Left ventricle myocardium inferior (tissue), 1 donor: Measurements from ENCODE around the gene PXDN. TPM values are rescaled to one million over a fixed set of nuclear protein-coding genes. Genes with fewer than 3 reads are reported as not detected.
A peak's percentile ranks its signal among the peaks of the same experiment; 100 is the strongest.

ENCODE experiments used
- DNase-seq: peaks from one replicate; pipeline ENCODE4 v3.0.0-alpha.2; 2020
- H3K27ac ChIP-seq: fragments of 200-600 bp; replicated peaks from 2 replicates; pipeline ENCODE4 v1.8.0; 2021
- H3K27me3 ChIP-seq: fragments of 200-600 bp; 2 replicates; pipeline ENCODE4 v1.8.0; 2021; ENCODE audit warnings: low read depth
- H3K36me3 ChIP-seq: fragments of 200-600 bp; 2 replicates; pipeline ENCODE4 v1.8.0; 2021
- H3K4me1 ChIP-seq: fragments of 200-600 bp; 2 replicates; pipeline ENCODE4 v1.8.0; 2021
- H3K4me3 ChIP-seq: fragments of 200-600 bp; 2 replicates; pipeline ENCODE4 v1.8.0; 2021; ENCODE audit warnings: mild to moderate bottlenecking, moderate library complexity
- H3K9me3 ChIP-seq: fragments of 200-600 bp; replicated peaks from 2 replicates; pipeline ENCODE4 v1.8.0; 2021
- intact Hi-C: fragments of 100-400 bp; cut with micrococcal nuclease; formaldehyde crosslinking; loops from one replicate; pipeline ENCODE4 v1.11.0; 2022
- total RNA-seq: library from RNA; stranded (reverse); fragmentation: NEBNext Ultra II Directional; extraction: Animal tissue kit (Norgen Biotek cat#: 25700); gene quantifications from one replicate; pipeline ENCODE4 v1.2.1, GENCODE V29; 2021
- TF ChIP-seq, protein P1 (sequence below): fragments of 200-600 bp; IDR thresholded peaks from 2 replicates; pipeline ENCODE4 v1.8.0; 2021; ENCODE audit warnings: antibody characterized with exemption, mild to moderate bottlenecking, borderline replicate concordance
- donor health status: DM: no; HTN: yes; CAD: no; lungs with severe emphysema.

Gene PXDN
- total RNA-seq, 1 donor from 2014 or later = 15.7 TPM

GRCh38 chr2:1606046-1606400 is 138.3 kb downstream of the PXDN start:
- Histone ChIP-seq H3K9me3 (no peaks in the 10 kb centered on the region), H3K4me1 (peaks cover 40% of the 10 kb centered on the region), H3K4me3 (peak overlapping the region; percentile 8), H3K27me3 (peaks cover 25% of the 10 kb centered on the region), H3K36me3 (no peaks in the 10 kb centered on the region), H3K27ac (peak overlapping the region; percentile 70)
- intact Hi-C loops = no loop called here
- no peak for DNase-seq
- TF ChIP-seq, protein P1, sequence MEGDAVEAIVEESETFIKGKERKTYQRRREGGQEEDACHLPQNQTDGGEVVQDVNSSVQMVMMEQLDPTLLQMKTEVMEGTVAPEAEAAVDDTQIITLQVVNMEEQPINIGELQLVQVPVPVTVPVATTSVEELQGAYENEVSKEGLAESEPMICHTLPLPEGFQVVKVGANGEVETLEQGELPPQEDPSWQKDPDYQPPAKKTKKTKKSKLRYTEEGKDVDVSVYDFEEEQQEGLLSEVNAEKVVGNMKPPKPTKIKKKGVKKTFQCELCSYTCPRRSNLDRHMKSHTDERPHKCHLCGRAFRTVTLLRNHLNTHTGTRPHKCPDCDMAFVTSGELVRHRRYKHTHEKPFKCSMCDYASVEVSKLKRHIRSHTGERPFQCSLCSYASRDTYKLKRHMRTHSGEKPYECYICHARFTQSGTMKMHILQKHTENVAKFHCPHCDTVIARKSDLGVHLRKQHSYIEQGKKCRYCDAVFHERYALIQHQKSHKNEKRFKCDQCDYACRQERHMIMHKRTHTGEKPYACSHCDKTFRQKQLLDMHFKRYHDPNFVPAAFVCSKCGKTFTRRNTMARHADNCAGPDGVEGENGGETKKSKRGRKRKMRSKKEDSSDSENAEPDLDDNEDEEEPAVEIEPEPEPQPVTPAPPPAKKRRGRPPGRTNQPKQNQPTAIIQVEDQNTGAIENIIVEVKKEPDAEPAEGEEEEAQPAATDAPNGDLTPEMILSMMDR = no peak

DNA sequence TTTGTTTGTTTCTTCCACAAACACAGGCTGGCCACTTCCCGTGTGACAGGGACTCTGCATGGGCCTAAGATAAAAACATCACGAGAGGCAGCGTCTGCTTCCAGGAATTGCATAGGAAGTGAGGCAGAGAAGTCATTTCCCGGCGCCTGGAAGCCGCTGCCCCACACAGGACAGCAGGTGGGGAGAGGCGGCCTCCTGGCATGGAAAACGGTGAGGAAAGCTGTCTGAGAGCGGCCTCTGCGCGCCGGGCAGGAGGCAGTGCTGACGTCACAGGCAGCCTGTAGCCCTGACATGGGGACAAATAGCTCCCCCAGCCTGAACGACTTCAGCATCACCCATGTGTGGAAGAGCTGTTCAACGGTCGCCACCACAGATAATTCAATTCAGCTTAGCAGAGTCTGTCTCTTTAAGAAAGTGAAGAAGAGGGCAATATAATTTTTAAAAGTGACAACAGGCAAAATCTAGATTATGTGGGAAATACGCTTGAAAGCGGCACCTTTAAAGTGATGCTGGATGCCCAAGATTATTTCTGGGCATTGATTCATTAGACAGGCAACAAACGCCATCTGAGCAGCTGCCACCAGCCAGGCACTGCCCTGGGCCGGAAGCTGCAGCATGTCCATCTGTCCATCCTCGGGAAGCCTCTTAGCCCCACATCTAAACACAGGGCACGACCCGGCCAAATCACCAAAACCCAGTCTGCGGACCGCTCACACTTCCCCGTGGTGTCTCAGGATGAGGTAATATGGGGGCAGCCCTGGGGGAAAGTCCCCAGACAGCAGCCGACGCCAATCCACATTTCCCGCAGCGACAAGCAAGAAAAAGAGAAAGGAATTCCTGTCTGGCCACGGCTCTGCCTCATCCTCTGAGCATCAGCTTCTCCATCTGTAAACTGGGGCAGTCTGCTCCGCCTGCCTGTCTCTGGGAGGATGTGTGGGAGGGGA is 138.9 kb downstream of the PXDN start:
- Histone ChIP-seq H3K4me3 (peak overlapping the region; percentile 8), H3K27ac (peak overlapping the region; percentile 70), H3K27me3 (peaks cover 25% of the 10 kb centered on the region), H3K36me3 (no peaks in the 10 kb centered on the region), H3K9me3 (no peaks in the 10 kb centered on the region), H3K4me1 (peaks cover 46% of the 10 kb centered on the region)
- TF ChIP-seq, protein P1 = no peak
- DNase-seq = peak; percentile 75
- intact Hi-C loops = no loop called here

DNA sequence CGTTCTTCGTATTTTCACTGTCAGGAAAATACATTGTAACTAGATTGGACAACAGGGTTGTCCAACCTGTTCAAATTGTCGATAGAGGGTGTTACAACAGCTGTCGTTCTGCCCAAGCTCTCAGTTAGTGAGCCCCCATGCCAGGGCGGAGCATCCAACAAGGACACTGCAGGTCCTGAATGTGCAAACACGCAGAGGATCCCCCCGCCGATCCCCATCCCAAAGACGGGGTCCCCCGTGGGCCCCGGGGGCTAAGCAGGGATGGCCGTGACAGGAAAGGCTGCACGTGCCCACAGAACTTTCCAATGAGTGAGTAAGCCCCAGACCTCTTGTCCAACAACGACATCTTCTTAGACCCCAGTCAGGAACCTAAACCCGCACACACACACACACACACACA is 140.8 kb downstream of the PXDN start:
- Histone ChIP-seq H3K27ac (no peak overlapping the region), H3K27me3 (peaks cover 27% of the 10 kb centered on the region), H3K36me3 (no peaks in the 10 kb centered on the region), H3K4me1 (peaks cover 50% of the 10 kb centered on the region), H3K4me3 (no peak overlapping the region), H3K9me3 (no peaks in the 10 kb centered on the region)
- TF ChIP-seq, protein P1 = no peak
- no peak for DNase-seq
- intact Hi-C loops = no loop called here

DNA sequence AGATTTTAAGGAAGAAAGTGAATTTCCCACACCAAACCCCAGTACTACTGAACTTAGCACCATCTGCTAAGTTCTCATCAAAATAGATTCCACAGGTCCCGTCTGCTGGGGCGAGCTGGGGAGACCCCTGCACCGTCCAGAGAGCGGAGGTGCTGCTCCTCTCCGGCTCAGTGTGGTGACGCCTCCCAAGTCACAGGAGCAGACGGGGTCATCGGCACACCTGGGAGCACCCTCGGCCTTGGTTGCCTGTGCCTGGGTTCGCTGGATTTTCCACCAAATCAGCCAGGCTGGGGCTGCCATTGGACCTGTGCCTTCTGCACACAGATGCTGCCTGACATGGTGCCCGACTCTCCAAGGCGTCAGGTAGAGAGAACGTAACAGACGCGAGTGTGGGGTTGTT is 141.3 kb downstream of the PXDN start:
- TF ChIP-seq, protein P1 = no peak
- intact Hi-C loops = no loop called here
- Histone ChIP-seq H3K36me3 (no peaks in the 10 kb centered on the region), H3K27me3 (peaks cover 31% of the 10 kb centered on the region), H3K27ac (no peak overlapping the region), H3K9me3 (no peaks in the 10 kb centered on the region), H3K4me1 (peaks cover 50% of the 10 kb centered on the region), H3K4me3 (no peak overlapping the region)
- DNase-seq = no peak

GRCh38 chr2:1602278-1603010 is 141.9 kb downstream of the PXDN start:
- no peak for DNase-seq
- H3K27me3 ChIP-seq = peaks cover 34% of the 10 kb centered on the region
- H3K4me1 ChIP-seq = peaks cover 50% of the 10 kb centered on the region
- H3K4me3 ChIP-seq = no peak overlapping the region
- H3K27ac ChIP-seq = peak overlapping the region; percentile 73
- H3K9me3 ChIP-seq = no peaks in the 10 kb centered on the region
- intact Hi-C loops = no loop called here
- TF ChIP-seq, protein P1 = no peak
- H3K36me3 ChIP-seq = no peaks in the 10 kb centered on the region
